GM11168 (cell line): ENCODE measurements around the gene ASCC1.
"Not testable (repeated sequence)": the region's sequence is repeated elsewhere in the genome, so short reads cannot be mapped to it uniquely, and the experiment has no call there.

Experiments used
- in situ Hi-C: fragments of 300-500 bp; cut with MboI; formaldehyde crosslinking; loops from one replicate; pipeline ENCODE4 v1.12.0; 2022; ENCODE audit warnings: low sequenced_read_pairs; ENCODE audit not compliant: unreplicated experiment

The ASCC1 gene

GRCh38 chr10:72137583-72137982 is 78.5 kb downstream of the ASCC1 start:
- in situ Hi-C loops = no loop called here

- in situ Hi-C loops = not testable (repeated sequence)
These were observed 79.9 kb downstream of the ASCC1 start for GRCh38 chr10:72136225-72136624.

- in situ Hi-C loops = no loop called here
These were observed 81.0 kb downstream of the ASCC1 start for GRCh38 chr10:72134785-72135767.

- in situ Hi-C loops = no loop called here
These were observed 82.6 kb downstream of the ASCC1 start for GRCh38 chr10:72133517-72133916.

- in situ Hi-C loops = no loop called here
These were observed 83.2 kb downstream of the ASCC1 start for GRCh38 chr10:72132854-72133253.

DNA sequence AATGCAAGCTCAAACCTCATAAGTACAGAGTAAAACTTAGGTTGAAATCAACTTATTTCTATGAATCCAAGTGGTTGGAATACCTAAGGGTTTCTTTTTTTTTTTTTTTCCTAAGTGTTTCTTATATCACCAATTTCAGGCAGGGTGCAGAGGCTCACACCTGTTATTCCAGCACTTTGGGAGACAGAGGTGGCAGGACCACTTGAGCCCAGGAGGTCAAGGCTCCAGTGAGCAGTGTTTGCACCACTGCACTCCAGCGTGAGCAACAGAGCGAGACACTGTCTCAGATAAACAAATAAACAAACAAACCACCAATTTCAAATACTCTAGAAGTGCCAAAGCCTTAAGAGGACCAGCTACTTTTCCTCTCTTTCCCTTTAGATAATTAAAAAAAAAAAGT is 88.5 kb downstream of the ASCC1 start:
- in situ Hi-C loops = no loop called here

- in situ Hi-C loops = no loop called here
These were observed 89.2 kb downstream of the ASCC1 start for GRCh38 chr10:72126872-72127232.

GRCh38 chr10:72126184-72126871 is 89.7 kb downstream of the ASCC1 start:
- in situ Hi-C loops = no loop called here

DNA sequence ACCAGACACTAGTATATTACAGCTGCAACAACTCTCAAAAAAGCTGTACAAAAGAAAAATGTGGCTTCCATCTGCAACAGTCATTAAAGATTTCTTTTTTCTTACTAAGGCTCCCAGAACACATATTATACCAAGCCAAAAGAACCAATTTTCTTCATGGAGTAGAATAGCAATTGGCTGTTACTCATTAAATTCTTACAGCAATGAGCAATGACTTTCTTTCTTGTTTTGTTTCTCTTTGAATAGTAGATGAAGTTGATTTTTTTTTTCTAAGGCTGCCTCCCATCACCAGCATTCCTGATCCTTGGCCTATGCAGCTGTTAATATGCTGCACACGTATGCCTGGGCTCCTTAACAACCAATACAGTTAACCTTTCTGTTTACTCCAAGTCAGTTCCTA is 91.1 kb downstream of the ASCC1 start:
- in situ Hi-C loops = loop anchor here (25.0 kb wide), 1 partner anchor 212 kb away; no protein-coding TSS in a partner anchor

DNA sequence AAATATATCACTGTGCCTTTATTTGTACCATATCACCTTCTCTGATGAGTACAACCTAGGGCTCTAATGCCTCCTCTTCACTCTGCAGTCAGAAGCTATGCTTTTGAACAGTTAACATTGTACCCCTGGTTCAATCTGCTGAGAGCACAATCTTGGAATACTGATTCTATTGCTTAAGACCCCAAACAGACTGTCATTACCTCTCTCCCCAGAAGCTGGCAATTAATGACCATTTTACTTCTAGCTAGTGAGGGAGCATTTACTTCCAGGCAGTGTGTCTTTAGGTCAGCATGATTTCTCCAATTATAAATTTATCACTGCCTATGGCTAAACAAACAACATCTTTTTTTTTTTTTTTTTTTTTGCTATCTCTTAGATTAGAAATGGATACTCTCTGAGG is 91.7 kb downstream of the ASCC1 start:
- in situ Hi-C loops = loop anchor here (25.0 kb wide), 1 partner anchor 213 kb away; no protein-coding TSS in a partner anchor

- in situ Hi-C loops = loop anchor here (25.0 kb wide), 1 partner anchor 214 kb away; no protein-coding TSS in a partner anchor
These were observed 92.5 kb downstream of the ASCC1 start for GRCh38 chr10:72123616-72124015.

- in situ Hi-C loops = loop anchor here (25.0 kb wide), 1 partner anchor 215 kb away; no protein-coding TSS in a partner anchor
These were observed 93.9 kb downstream of the ASCC1 start for GRCh38 chr10:72122221-72122620.

- in situ Hi-C loops = loop anchor here (25.0 kb wide), 1 partner anchor 216 kb away; no protein-coding TSS in a partner anchor
These were observed 94.7 kb downstream of the ASCC1 start for GRCh38 chr10:72121389-72121788.

- in situ Hi-C loops = loop anchor here (25.0 kb wide), 1 partner anchor 221 kb away; no protein-coding TSS in a partner anchor
These were observed 99.7 kb downstream of the ASCC1 start for GRCh38 chr10:72116372-72116771.

- in situ Hi-C loops = loop anchor here (25.0 kb wide), 1 partner anchor 222 kb away; no protein-coding TSS in a partner anchor
These were observed 101.2 kb downstream of the ASCC1 start for GRCh38 chr10:72114706-72115450.

- in situ Hi-C loops = loop anchor here (25.0 kb wide), 1 partner anchor 226 kb away; no protein-coding TSS in a partner anchor
These were observed 105.2 kb downstream of the ASCC1 start for GRCh38 chr10:72110673-72111401.

GRCh38 chr10:72109636-72110157 is 106.4 kb downstream of the ASCC1 start:
- in situ Hi-C loops = loop anchor here (25.0 kb wide), 1 partner anchor 228 kb away; no protein-coding TSS in a partner anchor

DNA sequence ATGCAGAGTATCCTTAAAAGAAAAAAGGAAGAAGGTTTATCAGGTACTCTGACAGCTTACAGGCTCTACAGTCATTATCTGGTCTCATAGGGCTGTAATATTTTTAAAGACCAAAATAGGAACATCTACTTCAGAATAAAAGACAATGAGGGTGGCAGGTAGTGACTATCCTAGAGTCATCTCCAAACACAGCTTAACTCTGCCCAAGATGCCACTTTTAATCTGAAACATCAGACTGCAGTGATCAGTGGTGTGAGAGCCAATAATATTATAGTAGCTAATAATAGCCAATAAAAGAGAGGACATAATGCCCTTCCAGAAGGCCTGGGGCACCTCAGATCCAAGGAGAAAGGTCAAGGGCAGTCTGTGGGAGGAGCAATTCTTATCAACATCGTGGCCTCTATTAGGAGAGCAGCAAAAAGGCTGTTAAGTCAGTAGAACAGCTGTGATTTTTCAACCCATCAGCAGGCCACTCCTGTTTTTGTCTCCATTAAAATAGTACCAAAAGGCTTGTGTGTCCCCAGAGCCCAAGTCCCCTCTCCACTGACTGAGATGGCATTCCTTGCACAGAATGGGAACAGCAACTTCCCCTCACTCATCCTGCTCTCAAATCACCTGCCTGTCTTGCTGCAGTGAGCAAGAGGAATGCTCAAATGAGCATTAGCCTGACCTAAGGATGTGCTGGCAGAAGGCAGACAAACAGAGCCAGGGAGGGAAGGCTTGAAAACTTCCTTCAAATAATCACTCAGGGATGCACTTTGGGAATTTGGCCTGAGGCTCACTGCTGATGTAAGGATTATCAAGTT is 107.0 kb downstream of the ASCC1 start:
- in situ Hi-C loops = loop anchor here (25.0 kb wide), 1 partner anchor 228 kb away; no protein-coding TSS in a partner anchor
